Parathyroid adenoma (tissue), 2 donors: Measurements from ENCODE around the gene KIAA0753.

Experiments
- H2AFZ ChIP-seq: fragments of 300-600 bp; sonication (generic); one replicate; pipeline ENCODE4 v1.7.0; 2017; ENCODE audit warnings: antibody characterized with exemption, mild to moderate bottlenecking
- H3K27ac ChIP-seq: fragments of 300-600 bp; sonication (generic); one replicate; pipeline ENCODE4 v1.7.0; 2017
- H3K27me3 ChIP-seq: fragments of 300-600 bp; sonication (generic); one replicate; pipeline ENCODE4 v1.7.0; 2017; ENCODE audit warnings: low read length; ENCODE audit not compliant: control insufficient read depth, insufficient read depth
- H3K36me3 ChIP-seq: fragments of 300-600 bp; sonication (generic); one replicate; pipeline ENCODE4 v1.7.0; 2017; ENCODE audit warnings: low read length; ENCODE audit not compliant: control insufficient read depth, insufficient read depth
- H3K4me1 ChIP-seq: fragments of 300-600 bp; sonication (generic); one replicate; pipeline ENCODE4 v1.7.0; 2017; ENCODE audit warnings: control low read depth
- H3K4me2 ChIP-seq: fragments of 300-600 bp; sonication (generic); one replicate; pipeline ENCODE4 v1.7.0; 2017; ENCODE audit warnings: low read length
- H3K4me3 ChIP-seq: fragments of 300-600 bp; sonication (generic); one replicate; pipeline ENCODE4 v1.7.0; 2017; ENCODE audit warnings: low read depth, low read length
- H3K79me2 ChIP-seq: fragments of 300-600 bp; sonication (generic); one replicate; pipeline ENCODE4 v1.7.0; 2017; ENCODE audit warnings: control low read depth
- H3K9ac ChIP-seq: fragments of 300-600 bp; sonication (generic); one replicate; pipeline ENCODE4 v1.7.0; 2017; ENCODE audit warnings: mild to moderate bottlenecking
- H3K9me3 ChIP-seq: fragments of 300-600 bp; sonication (generic); one replicate; pipeline ENCODE4 v1.7.0; 2017; ENCODE audit warnings: low read length; ENCODE audit not compliant: control insufficient read depth
- CTCF ChIP-seq: fragments of 300-600 bp; sonication (generic); IDR thresholded peaks from one replicate; pipeline ENCODE4 v1.7.0; 2017; ENCODE audit warnings: antibody characterized with exemption, mild to moderate bottlenecking
- donor health status: primary hyperparathyroidism.

Gene KIAA0753

GRCh38 chr17:6536566-6537065, 103.9 kb downstream of the KIAA0753 start:
- no peak overlapping the region for H3K4me3 ChIP-seq
- TF ChIP-seq CTCF, result no peak
- no peak overlapping the region for H2AFZ ChIP-seq
- no peak overlapping the region for H3K27ac ChIP-seq
- no peak overlapping the region for H3K9ac ChIP-seq
- no peaks in the 10 kb centered on the region for H3K9me3 ChIP-seq
- H3K4me1 ChIP-seq, result no peaks in the 10 kb centered on the region
- no peaks in the 10 kb centered on the region for H3K79me2 ChIP-seq
- no peaks in the 10 kb centered on the region for H3K36me3 ChIP-seq
- no peaks in the 10 kb centered on the region for H3K27me3 ChIP-seq
- no peak overlapping the region for H3K4me2 ChIP-seq

- Histone ChIP-seq H3K27ac (no peak overlapping the region), H3K4me1 (no peaks in the 10 kb centered on the region), H3K4me3 (no peak overlapping the region), H3K4me2 (no peak overlapping the region), H3K27me3 (no peaks in the 10 kb centered on the region), H3K79me2 (no peaks in the 10 kb centered on the region), H2AFZ (no peak overlapping the region), H3K36me3 (no peaks in the 10 kb centered on the region), H3K9ac (no peak overlapping the region), H3K9me3 (no peaks in the 10 kb centered on the region)
- no peak for TF ChIP-seq CTCF
Measured at GRCh38 chr17:6536053-6536452, 104.5 kb downstream of the KIAA0753 start.

- Histone ChIP-seq H3K79me2 (no peaks in the 10 kb centered on the region), H3K36me3 (no peaks in the 10 kb centered on the region), H3K27me3 (no peaks in the 10 kb centered on the region), H3K9ac (no peak overlapping the region), H3K9me3 (no peaks in the 10 kb centered on the region), H3K4me1 (no peaks in the 10 kb centered on the region), H2AFZ (no peak overlapping the region), H3K4me3 (no peak overlapping the region), H3K4me2 (no peak overlapping the region), H3K27ac (no peak overlapping the region)
- TF ChIP-seq CTCF, result no peak
Measured at GRCh38 chr17:6534846-6535514, 105.5 kb downstream of the KIAA0753 start.

- H2AFZ ChIP-seq, result no peak overlapping the region
- no peak for TF ChIP-seq CTCF
- no peak overlapping the region for H3K4me2 ChIP-seq
- H3K79me2 ChIP-seq, result no peaks in the 10 kb centered on the region
- no peaks in the 10 kb centered on the region for H3K36me3 ChIP-seq
- H3K27ac ChIP-seq, result no peak overlapping the region
- no peaks in the 10 kb centered on the region for H3K27me3 ChIP-seq
- H3K4me3 ChIP-seq, result no peak overlapping the region
- H3K9me3 ChIP-seq, result no peaks in the 10 kb centered on the region
- H3K4me1 ChIP-seq, result no peaks in the 10 kb centered on the region
- no peak overlapping the region for H3K9ac ChIP-seq
Measured at GRCh38 chr17:6532441-6532885, 108.0 kb downstream of the KIAA0753 start.

- no peak for TF ChIP-seq CTCF
- Histone ChIP-seq H3K9ac (no peak overlapping the region), H3K9me3 (no peaks in the 10 kb centered on the region), H3K4me2 (no peak overlapping the region), H3K4me3 (no peak overlapping the region), H3K79me2 (no peaks in the 10 kb centered on the region), H3K36me3 (no peaks in the 10 kb centered on the region), H3K27ac (no peak overlapping the region), H3K27me3 (no peaks in the 10 kb centered on the region), H3K4me1 (no peaks in the 10 kb centered on the region), H2AFZ (no peak overlapping the region)
Measured at GRCh38 chr17:6531575-6531974, 108.9 kb downstream of the KIAA0753 start.
